HFFc6 (cell line): ENCODE data around the gene CDC42SE1. TPM values are rescaled to one million over a fixed set of nuclear protein-coding genes. Genes with fewer than 3 reads are reported as not detected.

Experiments used
- DNase-seq: peaks from one replicate; pipeline ENCODE4 v3.0.0-alpha.2; 2018
- H3K27ac Mint-ChIP-seq: 2 replicates; pipeline ENCODE4 v1.8.0; 2020; ENCODE audit warnings: mild to moderate bottlenecking, mixed read lengths
- H3K27me3 Mint-ChIP-seq: 2 replicates; pipeline ENCODE4 v1.8.0; 2021; ENCODE audit warnings: mild to moderate bottlenecking, moderate library complexity, mixed read lengths; ENCODE audit not compliant: insufficient read depth
- H3K36me3 Mint-ChIP-seq: 2 replicates; pipeline ENCODE4 v1.8.0; 2021; ENCODE audit warnings: low read depth, mixed read lengths
- H3K4me1 Mint-ChIP-seq: 2 replicates; pipeline ENCODE4 v1.8.0; 2020; ENCODE audit warnings: low read depth, mixed read lengths
- H3K4me3 Mint-ChIP-seq: 2 replicates; pipeline ENCODE4 v1.8.0; 2020; ENCODE audit warnings: mild to moderate bottlenecking, moderate library complexity, mixed read lengths
- H3K9me3 Mint-ChIP-seq: 2 replicates; pipeline ENCODE4 v1.8.0; 2020; ENCODE audit warnings: mild to moderate bottlenecking, mixed read lengths
- CTCF ChIP-seq: fragments of 200-600 bp; sonication (generic); IDR thresholded peaks from 2 replicates; pipeline ENCODE4 v1.5.0; 2021; ENCODE audit warnings: antibody characterized with exemption, mild to moderate bottlenecking
- total RNA-seq, 6 experiments: library from RNA; stranded (reverse); fragmentation: NEBNext Ultra II Directional; extraction: Animal tissue kit (Norgen Biotek cat#: 25700); gene quantifications; 2 replicates in 1 of 6; 3 replicates in 5 of 6; pipeline ENCODE4 v1.2.3, GENCODE V29; 2021

CDC42SE1 gene
- total RNA-seq, 6 experiments from 2014 or later: 63.2 to 75.1 (median 68.3) TPM

- DNase-seq: no peak
- Mint-ChIP-seq H3K27me3 (peaks cover 6% of the 10 kb centered on the region), H3K27ac (peak overlapping the region; percentile 99), H3K36me3 (peaks cover 48% of the 10 kb centered on the region), H3K4me3 (peak overlapping the region; percentile 93), H3K9me3 (no peaks in the 10 kb centered on the region), H3K4me1 (peaks cover 64% of the 10 kb centered on the region)
- TF ChIP-seq CTCF: no peak
Measured at GRCh38 chr1:151058692-151059091, 730 bp downstream of the CDC42SE1 start.

GRCh38 chr1:151056149-151056548, 3.3 kb downstream of the CDC42SE1 start:
- peak overlapping the region; percentile 99 for H3K27ac Mint-ChIP-seq

GRCh38 chr1:151055581-151055980, 3.8 kb downstream of the CDC42SE1 start:
- TF ChIP-seq CTCF: no peak
- H3K27me3 Mint-ChIP-seq: peaks cover 4% of the 10 kb centered on the region
- DNase-seq: no peak
- H3K4me1 Mint-ChIP-seq: peaks cover 37% of the 10 kb centered on the region
- no peaks in the 10 kb centered on the region for H3K9me3 Mint-ChIP-seq
- peak overlapping the region; percentile 99 for H3K27ac Mint-ChIP-seq
- peak overlapping the region; percentile 58; the same call in 1 of the 2 replicates for H3K4me3 Mint-ChIP-seq
- H3K36me3 Mint-ChIP-seq: peaks cover 53% of the 10 kb centered on the region

More at GRCh38 chr1:151056149-151056548, 3.3 kb downstream of the CDC42SE1 start:
- Mint-ChIP-seq H3K4me3 (peak overlapping the region; percentile 93), H3K27me3 (peaks cover 5% of the 10 kb centered on the region), H3K4me1 (peaks cover 42% of the 10 kb centered on the region), H3K9me3 (no peaks in the 10 kb centered on the region), H3K36me3 (peaks cover 53% of the 10 kb centered on the region)
- no peak for TF ChIP-seq CTCF
- DNase-seq: no peak

- Mint-ChIP-seq H3K27me3 (peaks cover 4% of the 10 kb centered on the region), H3K27ac (peak overlapping the region; percentile 99; the same call in 1 of the 2 replicates), H3K4me1 (peaks cover 37% of the 10 kb centered on the region), H3K4me3 (no peak overlapping the region), H3K36me3 (peaks cover 53% of the 10 kb centered on the region), H3K9me3 (no peaks in the 10 kb centered on the region)
- no peak for TF ChIP-seq CTCF
- no peak for DNase-seq
Measured at GRCh38 chr1:151054971-151055547, 4.4 kb downstream of the CDC42SE1 start.

- no peak for TF ChIP-seq CTCF
- Mint-ChIP-seq H3K4me3 (no peak overlapping the region), H3K4me1 (peaks cover 48% of the 10 kb centered on the region), H3K36me3 (peaks cover 29% of the 10 kb centered on the region), H3K9me3 (no peaks in the 10 kb centered on the region), H3K27me3 (peaks cover 6% of the 10 kb centered on the region), H3K27ac (peak overlapping the region; percentile 96)
- no peak for DNase-seq
Measured at GRCh38 chr1:151051356-151052009, 7.9 kb downstream of the CDC42SE1 start.
